Activated T-helper 2 cell treated with anti-CD3 and anti-CD28 coated beads, Interferon-gamma antibody, Interleukin-2, Interleukin-4, amounts not matched to agents 10 μg/mL and 5 μg/mL and 100 μg/mL, durations not matched to agents 14 hours and 24 hours and 36 hours (primary cell): ENCODE measurements around the gene BRIP1. TPM values are rescaled to one million over a fixed set of nuclear protein-coding genes. Genes with fewer than 3 reads are reported as not detected.

Experiments
- DNase-seq: peaks from one replicate; pipeline ENCODE4 v3.0.0; 2021; ENCODE audit warnings: low spot score
- H3K27ac Mint-ChIP-seq: one replicate; pipeline ENCODE4 v1.8.0; 2021; ENCODE audit warnings: mixed read lengths
- H3K27me3 Mint-ChIP-seq: one replicate; pipeline ENCODE4 v1.8.0; 2021; ENCODE audit warnings: low read depth, mixed read lengths
- H3K36me3 Mint-ChIP-seq: one replicate; pipeline ENCODE4 v1.8.0; 2021; ENCODE audit warnings: low read depth, mixed read lengths
- H3K4me1 Mint-ChIP-seq: one replicate; pipeline ENCODE4 v1.8.0; 2021; ENCODE audit warnings: low read depth, mixed read lengths
- H3K4me3 Mint-ChIP-seq: one replicate; pipeline ENCODE4 v1.8.0; 2021; ENCODE audit warnings: low read depth, mild to moderate bottlenecking, moderate library complexity, mixed read lengths
- H3K9me3 Mint-ChIP-seq: one replicate; pipeline ENCODE4 v1.8.0; 2021; ENCODE audit warnings: mixed read lengths
- intact Hi-C: fragments of 100-400 bp; cut with micrococcal nuclease; formaldehyde crosslinking; loops from one replicate; pipeline ENCODE4 v1.15.1; 2023
- total RNA-seq: library from RNA; stranded (reverse); gene quantifications from 2 replicates; pipeline ENCODE4 v1.2.3, GENCODE V29; 2022

The BRIP1 gene
- total RNA-seq, 1 donor from 2014 or later, result 16.4 TPM

DNA sequence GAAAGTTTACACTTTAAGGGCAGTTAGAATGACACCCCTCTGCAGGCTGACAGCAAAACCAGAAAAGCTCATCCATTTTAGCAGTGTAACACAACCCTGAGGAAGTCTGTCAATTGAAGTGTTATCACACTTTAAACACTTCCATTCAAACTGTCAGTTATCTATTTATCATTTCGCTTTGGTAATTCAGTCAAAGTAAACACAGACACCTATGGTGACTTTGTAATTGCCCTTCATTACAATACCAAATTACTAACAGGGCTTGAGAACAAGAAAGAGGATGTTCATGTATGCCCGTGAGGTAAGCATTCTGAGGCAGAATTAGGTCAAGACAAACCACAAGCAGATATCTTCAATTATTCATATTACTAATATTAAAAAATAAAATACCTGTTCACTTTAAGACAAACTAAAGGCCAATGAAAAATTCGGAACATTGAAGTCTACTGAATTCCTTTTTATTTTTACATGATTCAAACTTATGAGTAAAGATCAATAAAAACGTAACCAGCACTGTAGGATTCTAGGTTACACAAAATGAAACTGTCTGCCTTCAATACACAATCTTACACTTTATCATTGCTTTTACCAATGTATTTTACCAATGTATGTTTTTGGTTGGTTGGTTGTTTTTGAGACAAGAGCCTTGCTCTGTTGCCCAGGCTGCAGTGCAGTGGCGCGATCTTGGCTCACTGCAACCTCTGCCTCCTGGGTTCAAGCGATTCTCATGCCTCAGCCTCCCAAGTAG, 57.1 kb downstream of the BRIP1 start:
- Mint-ChIP-seq H3K27me3 (no peaks in the 10 kb centered on the region), H3K9me3 (no peaks in the 10 kb centered on the region), H3K36me3 (peaks cover 17% of the 10 kb centered on the region), H3K4me3 (no peak overlapping the region), H3K4me1 (peaks cover 5% of the 10 kb centered on the region), H3K27ac (no peak overlapping the region)
- intact Hi-C loops, result no loop called here
- DNase-seq, result no peak

DNA sequence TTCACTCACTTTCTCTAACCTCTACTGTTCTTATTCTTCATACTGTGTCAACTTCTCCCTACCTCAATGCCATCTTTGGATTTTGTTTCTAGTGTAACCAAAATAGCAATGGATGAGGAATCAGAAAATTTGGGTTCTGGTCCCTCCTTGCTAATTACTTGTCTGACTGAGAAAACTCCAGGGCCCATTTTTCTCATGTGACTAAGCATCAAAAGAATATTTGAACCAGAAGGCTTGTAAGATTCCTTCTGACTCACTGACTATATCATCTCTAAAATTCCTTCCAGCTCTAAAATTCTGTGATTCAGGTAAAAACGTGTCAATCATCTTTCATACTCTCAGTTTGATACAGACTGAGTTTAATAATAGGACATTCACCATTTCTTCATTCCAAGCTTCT, 57.9 kb downstream of the BRIP1 start:
- H3K36me3 Mint-ChIP-seq, result peaks cover 19% of the 10 kb centered on the region
- H3K9me3 Mint-ChIP-seq, result no peaks in the 10 kb centered on the region
- no peak for DNase-seq
- intact Hi-C loops, result no loop called here
- H3K27me3 Mint-ChIP-seq, result no peaks in the 10 kb centered on the region
- H3K4me1 Mint-ChIP-seq, result peaks cover 3% of the 10 kb centered on the region
- no peak overlapping the region for H3K4me3 Mint-ChIP-seq
- no peak overlapping the region for H3K27ac Mint-ChIP-seq

GRCh38 chr17:61803796-61804195, 59.5 kb downstream of the BRIP1 start:
- Mint-ChIP-seq H3K36me3 (peaks cover 21% of the 10 kb centered on the region), H3K4me1 (peaks cover 5% of the 10 kb centered on the region), H3K27ac (no peak overlapping the region), H3K9me3 (no peaks in the 10 kb centered on the region), H3K27me3 (no peaks in the 10 kb centered on the region), H3K4me3 (no peak overlapping the region)
- DNase-seq, result no peak
- intact Hi-C loops, result no loop called here

DNA sequence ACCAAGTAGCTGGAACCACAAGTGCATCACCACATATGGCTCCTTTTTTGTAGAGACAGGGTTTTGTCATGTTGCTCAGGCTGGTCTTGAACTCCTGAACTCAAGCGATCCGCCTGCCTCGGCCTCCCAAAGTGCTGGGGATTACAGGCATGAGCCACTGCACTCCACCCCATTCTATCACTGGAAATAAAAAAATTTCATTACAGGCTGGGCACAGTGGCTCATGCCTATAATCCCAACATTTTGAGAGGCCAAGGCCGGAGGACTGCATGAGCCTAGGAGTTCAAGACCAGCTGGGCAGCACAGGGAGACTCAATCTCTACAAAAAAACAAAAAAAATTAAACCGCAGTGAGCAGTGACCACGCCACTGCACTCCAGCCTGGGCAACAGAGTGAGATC, 60.1 kb downstream of the BRIP1 start:
- Mint-ChIP-seq H3K27me3 (no peaks in the 10 kb centered on the region), H3K27ac (no peak overlapping the region), H3K9me3 (no peaks in the 10 kb centered on the region), H3K36me3 (peaks cover 18% of the 10 kb centered on the region), H3K4me3 (no peak overlapping the region), H3K4me1 (peaks cover 5% of the 10 kb centered on the region)
- intact Hi-C loops, result no loop called here
- DNase-seq, result no peak

- H3K27me3 Mint-ChIP-seq, result no peaks in the 10 kb centered on the region
- no peak overlapping the region for H3K4me3 Mint-ChIP-seq
- H3K27ac Mint-ChIP-seq, result no peak overlapping the region
- DNase-seq, result no peak
- H3K4me1 Mint-ChIP-seq, result peaks cover 4% of the 10 kb centered on the region
- peaks cover 45% of the 10 kb centered on the region for H3K36me3 Mint-ChIP-seq
- intact Hi-C loops, result no loop called here
- no peaks in the 10 kb centered on the region for H3K9me3 Mint-ChIP-seq
These were observed 63.4 kb downstream of the BRIP1 start for GRCh38 chr17:61799812-61800484.

- H3K4me3 Mint-ChIP-seq, result no peak overlapping the region
- no peak overlapping the region for H3K27ac Mint-ChIP-seq
- H3K9me3 Mint-ChIP-seq, result no peaks in the 10 kb centered on the region
- H3K4me1 Mint-ChIP-seq, result peaks cover 4% of the 10 kb centered on the region
- H3K27me3 Mint-ChIP-seq, result no peaks in the 10 kb centered on the region
- DNase-seq, result no peak
- peaks cover 54% of the 10 kb centered on the region for H3K36me3 Mint-ChIP-seq
- intact Hi-C loops, result no loop called here
These were observed 66.0 kb downstream of the BRIP1 start for GRCh38 chr17:61797283-61797682.

DNA sequence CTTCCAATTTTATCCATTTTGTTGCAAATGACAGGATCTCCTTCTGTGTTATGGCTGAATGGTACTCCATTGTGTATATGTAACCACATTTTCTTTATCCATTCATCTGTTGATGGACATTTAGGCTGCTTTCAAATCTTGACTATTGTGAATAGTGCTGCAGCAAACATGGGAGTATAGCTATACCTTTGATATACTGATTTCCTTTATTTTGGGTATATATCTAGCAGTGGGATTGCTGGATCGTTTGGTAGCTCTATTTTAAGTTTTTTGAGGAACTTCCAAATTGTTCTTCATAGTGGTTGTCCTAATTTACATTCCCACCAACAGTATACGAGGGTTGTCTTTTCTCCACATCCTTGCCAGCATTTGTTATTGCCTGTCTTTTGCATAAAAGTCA, 67.8 kb downstream of the BRIP1 start:
- Mint-ChIP-seq H3K27ac (no peak overlapping the region), H3K36me3 (peaks cover 56% of the 10 kb centered on the region), H3K4me3 (no peak overlapping the region), H3K27me3 (no peaks in the 10 kb centered on the region), H3K4me1 (peaks cover 4% of the 10 kb centered on the region), H3K9me3 (no peaks in the 10 kb centered on the region)
- intact Hi-C loops, result no loop called here
- no peak for DNase-seq

GRCh38 chr17:61794792-61795191, 68.5 kb downstream of the BRIP1 start:
- Mint-ChIP-seq H3K27ac (no peak overlapping the region), H3K4me3 (no peak overlapping the region), H3K4me1 (no peaks in the 10 kb centered on the region), H3K9me3 (no peaks in the 10 kb centered on the region), H3K36me3 (peaks cover 55% of the 10 kb centered on the region), H3K27me3 (no peaks in the 10 kb centered on the region)
- no peak for DNase-seq
- intact Hi-C loops, result no loop called here

DNA sequence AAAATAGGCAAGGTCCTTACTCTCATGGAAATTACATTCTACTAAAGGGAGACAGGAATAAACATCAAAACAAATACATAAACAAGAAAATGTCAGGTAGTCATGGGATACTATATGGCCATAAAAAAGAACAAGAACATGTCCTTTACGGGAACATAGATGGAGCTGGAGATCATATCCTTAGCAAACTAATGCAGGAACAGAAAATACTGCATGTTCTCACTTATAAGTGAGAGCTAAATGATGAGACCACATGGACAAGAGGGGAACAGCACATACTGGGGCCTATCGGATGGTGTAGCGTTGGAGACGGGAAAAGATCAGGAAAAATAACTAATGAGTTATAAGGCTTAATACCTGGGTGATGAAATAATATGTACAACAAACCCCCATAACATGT, 69.1 kb downstream of the BRIP1 start:
- peaks cover 56% of the 10 kb centered on the region for H3K36me3 Mint-ChIP-seq
- no peaks in the 10 kb centered on the region for H3K27me3 Mint-ChIP-seq
- H3K9me3 Mint-ChIP-seq, result no peaks in the 10 kb centered on the region
- no peak overlapping the region for H3K27ac Mint-ChIP-seq
- DNase-seq, result no peak
- no peak overlapping the region for H3K4me3 Mint-ChIP-seq
- no peaks in the 10 kb centered on the region for H3K4me1 Mint-ChIP-seq
- intact Hi-C loops, result no loop called here

GRCh38 chr17:61793565-61793964, 69.8 kb downstream of the BRIP1 start:
- intact Hi-C loops, result no loop called here
- Mint-ChIP-seq H3K36me3 (peaks cover 52% of the 10 kb centered on the region), H3K27ac (no peak overlapping the region), H3K4me3 (no peak overlapping the region), H3K4me1 (no peaks in the 10 kb centered on the region), H3K9me3 (no peaks in the 10 kb centered on the region), H3K27me3 (no peaks in the 10 kb centered on the region)
- DNase-seq, result no peak

GRCh38 chr17:61789872-61790271, 73.5 kb downstream of the BRIP1 start:
- Mint-ChIP-seq H3K4me1 (no peaks in the 10 kb centered on the region), H3K27ac (no peak overlapping the region), H3K4me3 (no peak overlapping the region), H3K36me3 (peaks cover 22% of the 10 kb centered on the region), H3K27me3 (no peaks in the 10 kb centered on the region), H3K9me3 (no peaks in the 10 kb centered on the region)
- intact Hi-C loops, result no loop called here
- DNase-seq, result no peak

DNA sequence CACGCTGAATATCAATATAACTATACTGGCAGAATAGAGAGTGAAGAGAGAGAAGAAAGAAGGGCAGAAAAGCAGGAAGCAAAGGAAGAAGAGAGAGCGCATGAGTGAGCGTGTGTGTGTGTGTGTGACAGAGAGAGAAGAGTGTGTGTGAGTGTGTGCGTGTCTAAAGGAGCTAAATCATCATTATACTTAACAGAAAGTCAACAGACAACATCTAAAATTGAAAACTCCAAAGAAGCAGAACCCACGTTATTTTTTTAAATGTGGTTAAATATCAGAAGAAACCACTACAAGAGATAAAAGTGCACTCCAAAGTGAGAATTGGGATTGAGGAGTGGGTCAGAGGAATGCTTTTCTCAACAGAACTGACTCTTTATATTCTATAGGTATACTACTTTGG, 77.2 kb downstream of the BRIP1 start:
- Mint-ChIP-seq H3K9me3 (no peaks in the 10 kb centered on the region), H3K36me3 (peaks cover 21% of the 10 kb centered on the region), H3K4me3 (no peak overlapping the region), H3K4me1 (no peaks in the 10 kb centered on the region), H3K27ac (no peak overlapping the region), H3K27me3 (no peaks in the 10 kb centered on the region)
- DNase-seq, result no peak
- intact Hi-C loops, result no loop called here

DNA sequence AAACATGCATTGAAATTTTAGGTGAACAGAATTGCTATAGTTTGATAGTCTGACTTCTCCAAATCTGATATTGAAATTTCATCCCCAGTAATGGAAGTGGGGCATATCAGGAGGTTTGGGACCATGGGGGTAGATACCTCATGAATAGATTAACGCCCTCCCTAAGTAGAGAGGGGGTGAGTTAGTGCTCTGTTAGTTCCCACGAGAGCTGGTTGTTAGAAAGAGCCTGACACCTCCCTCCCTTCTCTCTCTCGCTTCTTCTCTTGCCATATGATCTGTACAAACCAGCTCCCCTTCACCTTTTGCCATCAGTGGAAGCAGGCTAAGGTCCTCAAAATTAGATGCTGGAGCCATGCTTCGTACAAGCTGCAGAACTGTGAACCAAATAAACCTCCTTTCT, 78.8 kb downstream of the BRIP1 start:
- Mint-ChIP-seq H3K36me3 (peaks cover 9% of the 10 kb centered on the region), H3K9me3 (no peaks in the 10 kb centered on the region), H3K27me3 (no peaks in the 10 kb centered on the region), H3K4me1 (no peaks in the 10 kb centered on the region), H3K27ac (no peak overlapping the region), H3K4me3 (no peak overlapping the region)
- intact Hi-C loops, result no loop called here
- DNase-seq, result no peak
